ENCODE data around the gene AQP11.

DNA sequence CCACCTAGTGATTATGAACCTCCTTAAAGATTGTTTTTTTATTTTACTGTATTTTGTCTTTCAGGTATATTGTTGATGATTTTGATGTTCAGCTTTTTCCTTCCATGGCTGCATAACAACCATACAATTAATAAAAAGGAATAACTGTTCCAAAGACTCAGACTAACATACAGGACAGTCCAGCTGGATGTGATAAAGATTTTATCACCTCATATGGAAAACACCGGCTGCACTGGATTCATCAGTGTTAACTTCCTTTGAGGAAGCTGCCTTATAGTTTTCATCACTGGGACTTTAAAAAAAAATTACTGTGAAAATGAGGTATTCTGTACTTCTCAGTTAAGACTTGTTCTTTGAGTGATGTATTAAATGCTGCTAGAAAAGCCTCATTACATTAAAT, 19.5 kb downstream of the AQP11 start:
- TF ChIP-seq, protein P1, sequence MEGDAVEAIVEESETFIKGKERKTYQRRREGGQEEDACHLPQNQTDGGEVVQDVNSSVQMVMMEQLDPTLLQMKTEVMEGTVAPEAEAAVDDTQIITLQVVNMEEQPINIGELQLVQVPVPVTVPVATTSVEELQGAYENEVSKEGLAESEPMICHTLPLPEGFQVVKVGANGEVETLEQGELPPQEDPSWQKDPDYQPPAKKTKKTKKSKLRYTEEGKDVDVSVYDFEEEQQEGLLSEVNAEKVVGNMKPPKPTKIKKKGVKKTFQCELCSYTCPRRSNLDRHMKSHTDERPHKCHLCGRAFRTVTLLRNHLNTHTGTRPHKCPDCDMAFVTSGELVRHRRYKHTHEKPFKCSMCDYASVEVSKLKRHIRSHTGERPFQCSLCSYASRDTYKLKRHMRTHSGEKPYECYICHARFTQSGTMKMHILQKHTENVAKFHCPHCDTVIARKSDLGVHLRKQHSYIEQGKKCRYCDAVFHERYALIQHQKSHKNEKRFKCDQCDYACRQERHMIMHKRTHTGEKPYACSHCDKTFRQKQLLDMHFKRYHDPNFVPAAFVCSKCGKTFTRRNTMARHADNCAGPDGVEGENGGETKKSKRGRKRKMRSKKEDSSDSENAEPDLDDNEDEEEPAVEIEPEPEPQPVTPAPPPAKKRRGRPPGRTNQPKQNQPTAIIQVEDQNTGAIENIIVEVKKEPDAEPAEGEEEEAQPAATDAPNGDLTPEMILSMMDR (IDR thresholded peaks at IDR 0.05; ENCODE audit: borderline replicate concordance, extremely low read depth, low read length, poor library complexity, severe bottlenecking) = no peak
- TF ChIP-seq EZH2 (IDR thresholded peaks at IDR 0.05; ENCODE audit: borderline replicate concordance, low read depth, low read length, severe bottlenecking) = no peak
